ENCODE results near the gene EZH2. TPM values are rescaled to one million over a fixed set of nuclear protein-coding genes. Genes with fewer than 3 reads are reported as not detected.

Gene EZH2
- polyA plus RNA-seq, 2 of the 4 experiments (the other 2 are of a cell fraction) = 36.6 to 45.7 TPM

- 0 out of 3 replicates have a peak, but pooled peaks cover 3% of the 10 kb centered on the region for H3K4me1 ChIP-seq
- H3K4me2 ChIP-seq = no peak overlapping the region
- 84% methylated on average over 6 of the region's 6 CpGs for WGBS (ENCODE audit: missing lambda C conversion rate)
- POLR2A ChIA-PET = no interaction called here
- DNase-seq (ENCODE audit: low read depth in 1 of 2, low spot score in 1 of 2) (no peak), FAIRE-seq (no peak), ATAC-seq (no peak)
- no peaks in the 10 kb centered on the region for H3K9me3 ChIP-seq
- no peak overlapping the region for H3K4me3 ChIP-seq
- CTCF ChIA-PET = interaction anchor here (1.1 kb wide), 1 partner anchor 10 kb away, joined by 3 read pairs; no protein-coding TSS in a partner anchor
- H3K27ac ChIP-seq = no peak overlapping the region
- TF ChIP-seq BHLHE40 (IDR thresholded peaks at IDR 0.05; ENCODE audit: low read depth, low read length) (no peak), FOSB (CRISPR knock-in tag; IDR thresholded peaks at IDR 0.05) (no peak), JUN (IDR thresholded peaks at IDR 0.05) (no peak), JUNB (IDR thresholded peaks at IDR 0.05) (no peak), NR3C1 (IDR thresholded peaks at IDR 0.05) (no peak), TP53 (CRISPR knock-in tag; IDR thresholded peaks at IDR 0.05) (no peak), EHF (CRISPR knock-in tag; IDR thresholded peaks at IDR 0.05) (no peak), CBX8 (IDR thresholded peaks at IDR 0.05) (no peak), HEYL (CRISPR knock-in tag; IDR thresholded peaks at IDR 0.05) (no peak), PHF8 (IDR thresholded peaks at IDR 0.05; ENCODE audit: borderline replicate concordance, low read depth) (no peak), MYC (IDR thresholded peaks at IDR 0.05; ENCODE audit: borderline replicate concordance, low read length) (no peak), HMGXB4 (CRISPR knock-in tag; IDR thresholded peaks at IDR 0.05; ENCODE audit: borderline replicate concordance) (no peak)
- TF ChIP-seq, protein P1, sequence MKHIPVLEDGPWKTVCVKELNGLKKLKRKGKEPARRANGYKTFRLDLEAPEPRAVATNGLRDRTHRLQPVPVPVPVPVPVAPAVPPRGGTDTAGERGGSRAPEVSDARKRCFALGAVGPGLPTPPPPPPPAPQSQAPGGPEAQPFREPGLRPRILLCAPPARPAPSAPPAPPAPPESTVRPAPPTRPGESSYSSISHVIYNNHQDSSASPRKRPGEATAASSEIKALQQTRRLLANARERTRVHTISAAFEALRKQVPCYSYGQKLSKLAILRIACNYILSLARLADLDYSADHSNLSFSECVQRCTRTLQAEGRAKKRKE (CRISPR knock-in tag; IDR thresholded peaks at IDR 0.05; ENCODE audit: low read depth) = no peak
These were observed 17.7 kb downstream of the EZH2 start for GRCh38 chr7:148866362-148866761.

DNA sequence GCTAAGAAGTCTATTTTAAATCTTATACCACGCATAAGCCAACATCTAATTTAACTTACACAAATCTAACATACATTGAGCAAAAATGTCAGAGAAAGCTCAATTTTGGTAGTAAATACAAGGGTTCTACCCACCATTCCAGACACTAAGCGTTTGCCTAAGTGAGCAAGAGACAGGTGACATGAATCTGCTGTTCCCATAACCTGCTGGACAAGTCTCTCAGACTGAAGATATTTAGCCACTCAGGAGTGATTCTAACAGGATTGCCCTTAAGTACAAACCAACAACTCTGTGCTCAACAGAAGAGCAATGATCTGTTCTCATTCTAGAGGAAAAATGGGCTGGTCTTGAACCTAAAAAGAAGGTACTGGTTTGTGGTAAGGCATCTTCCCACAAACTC, 18.8 kb downstream of the EZH2 start:
- Histone ChIP-seq H3K9me3 (no peaks in the 10 kb centered on the region), H3K4me1 (0 out of 3 replicates have a peak, but pooled peaks cover 3% of the 10 kb centered on the region), H3K4me3 (no peak overlapping the region), H3K27ac (no peak overlapping the region), H3K4me2 (no peak overlapping the region)
- CTCF ChIA-PET = interaction anchor here (0.8 to 0.9 kb wide), 2 partner anchors 9 to 92 kb away, joined by 3 to 4 read pairs; no protein-coding TSS in a partner anchor
- FAIRE-seq (no peak), DNase-seq (ENCODE audit: low read depth in 1 of 2, low spot score in 1 of 2) (no peak), ATAC-seq (no peak)
- POLR2A ChIA-PET = no interaction called here
- no peak for TF ChIP-seq SREBF2 (IDR thresholded peaks at IDR 0.05)
- no peak for TF ChIP-seq CBX8 (IDR thresholded peaks at IDR 0.05)
- no peak for TF ChIP-seq MAFK (IDR thresholded peaks at IDR 0.05; ENCODE audit: partially characterized antibody)
- no peak for TF ChIP-seq NR3C1 (IDR thresholded peaks at IDR 0.05)
- no peak for TF ChIP-seq HDAC2 (IDR thresholded peaks at IDR 0.05)
- TF ChIP-seq, protein P1 (CRISPR knock-in tag; IDR thresholded peaks at IDR 0.05; ENCODE audit: low read depth) = no peak
- TF ChIP-seq, protein P2, sequence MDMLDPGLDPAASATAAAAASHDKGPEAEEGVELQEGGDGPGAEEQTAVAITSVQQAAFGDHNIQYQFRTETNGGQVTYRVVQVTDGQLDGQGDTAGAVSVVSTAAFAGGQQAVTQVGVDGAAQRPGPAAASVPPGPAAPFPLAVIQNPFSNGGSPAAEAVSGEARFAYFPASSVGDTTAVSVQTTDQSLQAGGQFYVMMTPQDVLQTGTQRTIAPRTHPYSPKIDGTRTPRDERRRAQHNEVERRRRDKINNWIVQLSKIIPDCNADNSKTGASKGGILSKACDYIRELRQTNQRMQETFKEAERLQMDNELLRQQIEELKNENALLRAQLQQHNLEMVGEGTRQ (IDR thresholded peaks at IDR 0.05) = no peak
- no peak for TF ChIP-seq TP53 (CRISPR knock-in tag; IDR thresholded peaks at IDR 0.05)
- TF ChIP-seq FOSL2 (IDR thresholded peaks at IDR 0.05) = no peak
- TF ChIP-seq FOSL2 (CRISPR knock-in tag; IDR thresholded peaks at IDR 0.05) = no peak
- TF ChIP-seq POLR2A (IDR thresholded peaks at IDR 0.05; ENCODE audit: low read length) = no peak
- TF ChIP-seq CBX2 (IDR thresholded peaks at IDR 0.05; ENCODE audit: borderline replicate concordance, low read depth) = no peak
- TF ChIP-seq, protein P3, sequence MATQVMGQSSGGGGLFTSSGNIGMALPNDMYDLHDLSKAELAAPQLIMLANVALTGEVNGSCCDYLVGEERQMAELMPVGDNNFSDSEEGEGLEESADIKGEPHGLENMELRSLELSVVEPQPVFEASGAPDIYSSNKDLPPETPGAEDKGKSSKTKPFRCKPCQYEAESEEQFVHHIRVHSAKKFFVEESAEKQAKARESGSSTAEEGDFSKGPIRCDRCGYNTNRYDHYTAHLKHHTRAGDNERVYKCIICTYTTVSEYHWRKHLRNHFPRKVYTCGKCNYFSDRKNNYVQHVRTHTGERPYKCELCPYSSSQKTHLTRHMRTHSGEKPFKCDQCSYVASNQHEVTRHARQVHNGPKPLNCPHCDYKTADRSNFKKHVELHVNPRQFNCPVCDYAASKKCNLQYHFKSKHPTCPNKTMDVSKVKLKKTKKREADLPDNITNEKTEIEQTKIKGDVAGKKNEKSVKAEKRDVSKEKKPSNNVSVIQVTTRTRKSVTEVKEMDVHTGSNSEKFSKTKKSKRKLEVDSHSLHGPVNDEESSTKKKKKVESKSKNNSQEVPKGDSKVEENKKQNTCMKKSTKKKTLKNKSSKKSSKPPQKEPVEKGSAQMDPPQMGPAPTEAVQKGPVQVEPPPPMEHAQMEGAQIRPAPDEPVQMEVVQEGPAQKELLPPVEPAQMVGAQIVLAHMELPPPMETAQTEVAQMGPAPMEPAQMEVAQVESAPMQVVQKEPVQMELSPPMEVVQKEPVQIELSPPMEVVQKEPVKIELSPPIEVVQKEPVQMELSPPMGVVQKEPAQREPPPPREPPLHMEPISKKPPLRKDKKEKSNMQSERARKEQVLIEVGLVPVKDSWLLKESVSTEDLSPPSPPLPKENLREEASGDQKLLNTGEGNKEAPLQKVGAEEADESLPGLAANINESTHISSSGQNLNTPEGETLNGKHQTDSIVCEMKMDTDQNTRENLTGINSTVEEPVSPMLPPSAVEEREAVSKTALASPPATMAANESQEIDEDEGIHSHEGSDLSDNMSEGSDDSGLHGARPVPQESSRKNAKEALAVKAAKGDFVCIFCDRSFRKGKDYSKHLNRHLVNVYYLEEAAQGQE (IDR thresholded peaks at IDR 0.05) = no peak
- no peak for TF ChIP-seq ZSCAN20 (CRISPR knock-in tag; IDR thresholded peaks at IDR 0.05)
- no peak for TF ChIP-seq POLR2AphosphoS2 (conservative IDR thresholded peaks at IDR 0.05; ENCODE audit: low read length)
- TF ChIP-seq KDM5A (IDR thresholded peaks at IDR 0.05) = no peak
- TF ChIP-seq RAD21 (conservative IDR thresholded peaks at IDR 0.05 in 1 of 2, IDR thresholded peaks at IDR 0.05 in 1 of 2) = no peak
- no peak for TF ChIP-seq ZNF302 (CRISPR knock-in tag; IDR thresholded peaks at IDR 0.05)
- 95% methylated on average over 2 of the region's 2 CpGs for WGBS (ENCODE audit: missing lambda C conversion rate)
